Endodermal cell (in vitro differentiated cells): Measurements from ENCODE around the gene ANXA3. TPM values are rescaled to one million over a fixed set of nuclear protein-coding genes. Genes with fewer than 3 reads are reported as not detected.

Experiments
- DNase-seq: peaks from one replicate; pipeline ENCODE4 v3.0.0-alpha.2; 2017
- H3K27ac ChIP-seq: 2 replicates; pipeline ENCODE4 v1.5.1; 2013; ENCODE audit warnings: mild to moderate bottlenecking, low read depth, low read length, moderate library complexity
- H3K27me3 ChIP-seq: 2 replicates; pipeline ENCODE4 v1.6.1; 2013; ENCODE audit warnings: mild to moderate bottlenecking, low read length, moderate library complexity; ENCODE audit not compliant: insufficient read depth, control insufficient read depth, poor library complexity, severe bottlenecking
- H3K36me3 ChIP-seq: 2 replicates; pipeline ENCODE4 v1.7.0; 2013; ENCODE audit warnings: mild to moderate bottlenecking, low read length, moderate library complexity; ENCODE audit not compliant: control insufficient read depth, insufficient read depth
- H3K4me1 ChIP-seq: one replicate; pipeline ENCODE4 v1.7.0; 2013; ENCODE audit warnings: low read length; ENCODE audit not compliant: control insufficient read depth, insufficient read depth
- H3K4me3 ChIP-seq: 2 replicates; pipeline ENCODE4 v1.5.1; 2013; ENCODE audit warnings: mild to moderate bottlenecking, low read length, moderate library complexity
- H3K9ac ChIP-seq: 2 replicates; pipeline ENCODE4 v1.6.1; 2013; ENCODE audit warnings: mild to moderate bottlenecking, low read length, moderate library complexity; ENCODE audit not compliant: poor library complexity, severe bottlenecking; ENCODE audit errors: extremely low read depth
- H3K9me3 ChIP-seq: 2 replicates; pipeline ENCODE4 v1.6.1; 2013; ENCODE audit warnings: mild to moderate bottlenecking, low read length, moderate library complexity; ENCODE audit not compliant: control insufficient read depth
- H3K27ac Mint-ChIP-seq: 2 replicates; pipeline ENCODE4 v1.8.0; 2020; ENCODE audit warnings: mixed read lengths
- H3K27me3 Mint-ChIP-seq: 2 replicates; pipeline ENCODE4 v1.8.0; 2021; ENCODE audit warnings: mild to moderate bottlenecking, mixed read lengths; ENCODE audit not compliant: insufficient read depth
- H3K36me3 Mint-ChIP-seq: 2 replicates; pipeline ENCODE4 v1.8.0; 2020; ENCODE audit warnings: low read depth, mixed read lengths
- H3K4me1 Mint-ChIP-seq: 2 replicates; pipeline ENCODE4 v1.8.0; 2020; ENCODE audit warnings: mixed read lengths
- H3K4me3 Mint-ChIP-seq: 2 replicates; pipeline ENCODE4 v1.8.0; 2020; ENCODE audit warnings: mild to moderate bottlenecking, moderate library complexity, mixed read lengths
- H3K9me3 Mint-ChIP-seq: 2 replicates; pipeline ENCODE4 v1.8.0; 2020; ENCODE audit warnings: mild to moderate bottlenecking, mixed read lengths
- CTCF ChIP-seq: fragments of 200-600 bp; sonication (generic); conservative IDR thresholded peaks from 2 replicates; pipeline ENCODE4 v1.5.0; 2021; ENCODE audit warnings: antibody characterized with exemption, mild to moderate bottlenecking
- WGBS, 2 experiments: methylation state at CpG; one replicate each; pipeline versions ENCODE4 v1.1.5 to v1.1.7; 2013; ENCODE audit warnings: missing lambda C conversion rate in 2 of 2, mixed read lengths in 1 of 2; ENCODE audit not compliant: insufficient coverage in 1 of 2, insufficient read length in 1 of 2; 5-methylcytosine and 5-hydroxymethylcytosine counted together
- total RNA-seq, 2 donors: library from RNA; stranded (reverse); fragmentation: NEBNext Ultra II Directional in 1 of 2; extraction: Animal tissue kit (Norgen Biotek cat#: 25700) in 1 of 2; gene quantifications; 2 replicates in 1 of 2; 3 replicates in 1 of 2; pipeline ENCODE4 v1.2.1, GENCODE V29; 2021

ANXA3 gene
- total RNA-seq, 2 donors from 2014 or later: 25.5 to 43.9 TPM

- Mint-ChIP-seq H3K36me3 (peaks cover 6% of the 10 kb centered on the region), H3K4me3 (no peak overlapping the region), H3K27ac (no peak overlapping the region), H3K4me1 (peaks cover 13% of the 10 kb centered on the region), H3K9me3 (no peaks in the 10 kb centered on the region), H3K27me3 (no peaks in the 10 kb centered on the region)
- no peak overlapping the region for H3K4me3 ChIP-seq
- TF ChIP-seq CTCF: no peak
- H3K27ac ChIP-seq: no peak overlapping the region
- WGBS, 2 experiments: 60 to 81% methylated on average over 2 to 3 of the region's 4 CpGs
- no peaks in the 10 kb centered on the region for H3K4me1 ChIP-seq
- no peaks in the 10 kb centered on the region for H3K27me3 ChIP-seq
- H3K9me3 ChIP-seq: no peaks in the 10 kb centered on the region
- peaks cover 70% of the 10 kb centered on the region for H3K36me3 ChIP-seq
- DNase-seq: no peak
- no peak overlapping the region for H3K9ac ChIP-seq
Measured at GRCh38 chr4:78609580-78609979, 58.0 kb downstream of the ANXA3 start.

GRCh38 chr4:78610546-78611214 is 59.1 kb downstream of the ANXA3 start:
- WGBS, 2 experiments: 82 to 94% methylated on average over 3 of the region's 3 CpGs
- H3K4me1 ChIP-seq: peaks cover 3% of the 10 kb centered on the region
- H3K36me3 ChIP-seq: peaks cover 59% of the 10 kb centered on the region
- Mint-ChIP-seq H3K27ac (no peak overlapping the region), H3K9me3 (no peaks in the 10 kb centered on the region), H3K4me3 (no peak overlapping the region), H3K36me3 (no peaks in the 10 kb centered on the region), H3K27me3 (peaks cover 2% of the 10 kb centered on the region), H3K4me1 (peaks cover 23% of the 10 kb centered on the region)
- no peak overlapping the region for H3K4me3 ChIP-seq
- H3K9ac ChIP-seq: no peak overlapping the region
- TF ChIP-seq CTCF: no peak
- no peak overlapping the region for H3K27ac ChIP-seq
- no peaks in the 10 kb centered on the region for H3K9me3 ChIP-seq
- H3K27me3 ChIP-seq: no peaks in the 10 kb centered on the region
- no peak for DNase-seq

GRCh38 chr4:78611215-78611558 is 59.6 kb downstream of the ANXA3 start:
- H3K27me3 Mint-ChIP-seq: peaks cover 2% of the 10 kb centered on the region
- H3K4me3 Mint-ChIP-seq: no peak overlapping the region
- no peaks in the 10 kb centered on the region for H3K9me3 ChIP-seq
- H3K4me1 ChIP-seq: peaks cover 3% of the 10 kb centered on the region
- H3K9ac ChIP-seq: no peak overlapping the region
- no peak overlapping the region for H3K27ac ChIP-seq
- WGBS, 2 experiments: 100% methylated on average over 2 of the region's 2 CpGs; no CpG with 5 or more reads in 1 of the 2 experiments
- no peak overlapping the region for H3K4me3 ChIP-seq
- peaks cover 28% of the 10 kb centered on the region for H3K4me1 Mint-ChIP-seq
- no peak overlapping the region for H3K27ac Mint-ChIP-seq
- no peaks in the 10 kb centered on the region for H3K9me3 Mint-ChIP-seq
- peaks cover 54% of the 10 kb centered on the region for H3K36me3 ChIP-seq
- no peaks in the 10 kb centered on the region for H3K36me3 Mint-ChIP-seq
- no peak for TF ChIP-seq CTCF
- H3K27me3 ChIP-seq: no peaks in the 10 kb centered on the region
- DNase-seq: no peak
